ENCODE measurements around the gene ARMH4.

DNA sequence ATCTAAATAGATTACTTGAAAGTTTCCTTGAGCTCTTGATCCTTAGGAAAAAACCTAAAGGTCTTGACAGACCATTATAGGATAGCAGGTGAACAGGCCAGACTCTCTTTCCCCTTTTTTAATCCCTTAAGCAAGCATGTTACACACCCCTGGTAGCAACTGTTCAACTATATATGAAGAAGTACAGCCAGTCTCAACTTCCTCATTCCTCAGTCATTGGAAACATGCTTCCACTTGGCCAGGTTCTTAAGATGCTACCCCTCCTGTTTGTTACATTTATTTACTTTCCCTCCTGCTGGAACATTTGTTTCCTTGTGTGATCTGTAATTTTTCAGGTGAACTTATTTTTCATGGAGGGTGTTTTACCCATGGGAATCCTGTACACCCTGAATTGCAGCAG is 124.1 kb downstream of the ARMH4 start:
- TF ChIP-seq, protein P1, sequence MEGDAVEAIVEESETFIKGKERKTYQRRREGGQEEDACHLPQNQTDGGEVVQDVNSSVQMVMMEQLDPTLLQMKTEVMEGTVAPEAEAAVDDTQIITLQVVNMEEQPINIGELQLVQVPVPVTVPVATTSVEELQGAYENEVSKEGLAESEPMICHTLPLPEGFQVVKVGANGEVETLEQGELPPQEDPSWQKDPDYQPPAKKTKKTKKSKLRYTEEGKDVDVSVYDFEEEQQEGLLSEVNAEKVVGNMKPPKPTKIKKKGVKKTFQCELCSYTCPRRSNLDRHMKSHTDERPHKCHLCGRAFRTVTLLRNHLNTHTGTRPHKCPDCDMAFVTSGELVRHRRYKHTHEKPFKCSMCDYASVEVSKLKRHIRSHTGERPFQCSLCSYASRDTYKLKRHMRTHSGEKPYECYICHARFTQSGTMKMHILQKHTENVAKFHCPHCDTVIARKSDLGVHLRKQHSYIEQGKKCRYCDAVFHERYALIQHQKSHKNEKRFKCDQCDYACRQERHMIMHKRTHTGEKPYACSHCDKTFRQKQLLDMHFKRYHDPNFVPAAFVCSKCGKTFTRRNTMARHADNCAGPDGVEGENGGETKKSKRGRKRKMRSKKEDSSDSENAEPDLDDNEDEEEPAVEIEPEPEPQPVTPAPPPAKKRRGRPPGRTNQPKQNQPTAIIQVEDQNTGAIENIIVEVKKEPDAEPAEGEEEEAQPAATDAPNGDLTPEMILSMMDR (IDR thresholded peaks at IDR 0.05), result no peak
- TF ChIP-seq POLR2A (IDR thresholded peaks at IDR 0.05), result no peak
- no peak for TF ChIP-seq EP300 (IDR thresholded peaks at IDR 0.05)

Measured in ovary (tissue), 3 donors.